ENCODE data around the gene CRB3.

The CRB3 gene

GRCh38 chr19:6514089-6514488, 50.0 kb downstream of the CRB3 start:
- Histone ChIP-seq H3K9me3 (ENCODE audit: control insufficient read depth in 2 of 2, low read length in 2 of 2) (no peaks in the 10 kb centered on the region), H3K4me1 (ENCODE audit: control insufficient read depth, insufficient read depth, low read length) (peaks cover 12% of the 10 kb centered on the region), H3K27ac (ENCODE audit: low read length) (no peak overlapping the region), H3K9ac (ENCODE audit: low read length in 2 of 2) (no peak overlapping the region), H3K27me3 (ENCODE audit: control insufficient read depth in 1 of 2, insufficient read depth in 2 of 2, low read length in 2 of 2) (no peaks in the 10 kb centered on the region), H3K36me3 (ENCODE audit: control insufficient read depth in 2 of 2, insufficient read depth in 2 of 2, low read length in 2 of 2) (no peaks in the 10 kb centered on the region), H3K4me3 (ENCODE audit: low read length in 2 of 2) (no peak overlapping the region)

- no peak overlapping the region for H3K9ac ChIP-seq (ENCODE audit: low read length in 2 of 2)
- peaks cover 12% of the 10 kb centered on the region for H3K4me1 ChIP-seq (ENCODE audit: control insufficient read depth, insufficient read depth, low read length)
- H3K4me3 ChIP-seq (ENCODE audit: low read length in 2 of 2), result no peak overlapping the region
- no peak overlapping the region for H3K27ac ChIP-seq (ENCODE audit: low read length)
- peaks cover 0 to under 1% of the 10 kb centered on the region in 2 donors for H3K27me3 ChIP-seq (ENCODE audit: control insufficient read depth in 1 of 2, insufficient read depth in 2 of 2, low read length in 2 of 2)
- H3K9me3 ChIP-seq (ENCODE audit: control insufficient read depth in 2 of 2, low read length in 2 of 2), result no peaks in the 10 kb centered on the region
- H3K36me3 ChIP-seq (ENCODE audit: control insufficient read depth in 2 of 2, insufficient read depth in 2 of 2, low read length in 2 of 2), result no peaks in the 10 kb centered on the region
These were observed 51.0 kb downstream of the CRB3 start for GRCh38 chr19:6514926-6515544.

GRCh38 chr19:6516018-6516658, 52.1 kb downstream of the CRB3 start:
- no peaks in the 10 kb centered on the region for H3K9me3 ChIP-seq (ENCODE audit: control insufficient read depth in 2 of 2, low read length in 2 of 2)
- H3K36me3 ChIP-seq (ENCODE audit: control insufficient read depth in 2 of 2, insufficient read depth in 2 of 2, low read length in 2 of 2), result no peaks in the 10 kb centered on the region
- peak overlapping the region; percentile 76 to 82 for H3K4me3 ChIP-seq (ENCODE audit: low read length in 2 of 2)
- peaks cover 12% of the 10 kb centered on the region for H3K4me1 ChIP-seq (ENCODE audit: control insufficient read depth, insufficient read depth, low read length)
- H3K27ac ChIP-seq (ENCODE audit: low read length), result no peak overlapping the region
- H3K9ac ChIP-seq (ENCODE audit: low read length in 2 of 2), result peak overlapping the region; percentile 51 to 69
- H3K27me3 ChIP-seq (ENCODE audit: control insufficient read depth in 1 of 2, insufficient read depth in 2 of 2, low read length in 2 of 2), result peaks cover 3 to 4% of the 10 kb centered on the region in 2 donors

Measured in stomach smooth muscle (tissue), 2 donors.